Ovary (tissue), 3 donors: ENCODE results near the gene ZNF277.

Experiments
- CTCF ChIP-seq, 3 donors: fragments of 450-650 bp in 2 of 3; fragments of 200-600 bp in 1 of 3; IDR thresholded peaks; one replicate each; pipeline versions ENCODE4 v1.5.1 to v1.8.0; 2016 to 2022; ENCODE audit warnings: antibody characterized with exemption in 3 of 3, mild to moderate bottlenecking in 1 of 3
- EP300 ChIP-seq: sonication (generic); formaldehyde crosslinking; IDR thresholded peaks from one replicate; pipeline ENCODE4 v1.6.1; 2017; ENCODE audit warnings: antibody characterized with exemption
- POLR2A ChIP-seq: fragments of 450-650 bp; IDR thresholded peaks from one replicate; pipeline ENCODE4 v1.6.1; 2017; ENCODE audit warnings: antibody characterized with exemption, mild to moderate bottlenecking, moderate library complexity
- donor health status: DM: no; HTN: no; CAD: no.

GRCh38 chr7:112364388-112364787, 157.9 kb downstream of the ZNF277 start:
- TF ChIP-seq CTCF (IDR thresholded peaks at IDR 0.05), result no peak
- no peak for TF ChIP-seq POLR2A
- TF ChIP-seq EP300, result no peak
